GM18909 (cell line): ENCODE results near the gene ZNF582.
"Not testable (repeated sequence)": the region's sequence is repeated elsewhere in the genome, so short reads cannot be mapped to it uniquely, and the experiment has no call there.

Experiments
- ATAC-seq: cut with Tn5 transposase; IDR thresholded peaks from one replicate; pipeline ENCODE4 v1.9.1; 2021; ENCODE audit warnings: mild to moderate bottlenecking; ENCODE audit not compliant: unreplicated experiment, poor library complexity

ZNF582 gene

GRCh38 chr19:56355517-56355916, 37.8 kb downstream of the ZNF582 start:
- ATAC-seq: no peak

- no peak for ATAC-seq
Observed at GRCh38 chr19:56351208-56351607, 42.1 kb downstream of the ZNF582 start.

- ATAC-seq: no peak
Observed at GRCh38 chr19:56350416-56351045, 42.8 kb downstream of the ZNF582 start.

GRCh38 chr19:56348289-56348877, 45.0 kb downstream of the ZNF582 start:
- ATAC-seq: no peak

- ATAC-seq: no peak
Observed at GRCh38 chr19:56347163-56347778, 46.1 kb downstream of the ZNF582 start.

GRCh38 chr19:56341948-56342347, 51.4 kb downstream of the ZNF582 start:
- ATAC-seq: no peak

- ATAC-seq: not testable (repeated sequence)
Observed at GRCh38 chr19:56339031-56339430, 54.3 kb downstream of the ZNF582 start.

GRCh38 chr19:56337077-56337476, 56.3 kb downstream of the ZNF582 start:
- not testable (repeated sequence) for ATAC-seq

- ATAC-seq: not testable (repeated sequence)
Observed at GRCh38 chr19:56335371-56335770, 58.0 kb downstream of the ZNF582 start.

- peak; percentile 41 for ATAC-seq
Observed at GRCh38 chr19:56333506-56333905, 59.8 kb downstream of the ZNF582 start.
